Mesenteric fat pad (tissue), 1 donor: ENCODE measurements around the gene PRDM11. TPM values are rescaled to one million over a fixed set of nuclear protein-coding genes. Genes with fewer than 3 reads are reported as not detected.
A peak's percentile ranks its signal among the peaks of the same experiment; 100 is the strongest.

Experiments used
- DNase-seq: peaks from one replicate; pipeline ENCODE4 v3.0.0-alpha.2; 2020; ENCODE audit warnings: low spot score
- total RNA-seq: library from RNA; stranded (reverse); fragmentation: NEBNext Ultra II Directional; extraction: Animal tissue kit (Norgen Biotek cat#: 25700); gene quantifications from one replicate; pipeline ENCODE4 v1.2.1, GENCODE V29; 2021
- donor health status: DM: yes; HTN: yes; CAD: no.

PRDM11 gene
- total RNA-seq, 1 donor from 2014 or later: 11.2 TPM

DNA sequence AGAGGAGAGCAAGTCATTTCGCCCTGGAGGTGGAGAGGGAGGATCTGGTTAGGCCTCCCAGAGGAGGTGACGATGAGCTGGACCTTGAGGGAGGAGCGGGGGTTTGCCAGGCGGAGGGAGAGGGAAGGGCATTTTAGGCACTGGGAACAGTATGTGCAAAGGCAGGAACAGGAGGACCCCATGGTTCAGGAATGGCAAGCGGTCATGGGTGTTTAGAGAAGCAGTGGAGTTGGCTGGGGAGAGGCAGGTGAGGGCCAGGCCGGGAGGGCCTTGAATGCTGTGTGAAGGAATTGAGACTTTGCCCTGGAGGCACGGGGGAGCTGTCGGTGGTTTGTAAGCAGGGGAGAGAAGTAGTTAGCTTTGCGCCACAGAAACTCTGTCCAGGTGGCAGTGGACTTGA is 10.3 kb downstream of the PRDM11 start:
- DNase-seq: peak; percentile 67

DNA sequence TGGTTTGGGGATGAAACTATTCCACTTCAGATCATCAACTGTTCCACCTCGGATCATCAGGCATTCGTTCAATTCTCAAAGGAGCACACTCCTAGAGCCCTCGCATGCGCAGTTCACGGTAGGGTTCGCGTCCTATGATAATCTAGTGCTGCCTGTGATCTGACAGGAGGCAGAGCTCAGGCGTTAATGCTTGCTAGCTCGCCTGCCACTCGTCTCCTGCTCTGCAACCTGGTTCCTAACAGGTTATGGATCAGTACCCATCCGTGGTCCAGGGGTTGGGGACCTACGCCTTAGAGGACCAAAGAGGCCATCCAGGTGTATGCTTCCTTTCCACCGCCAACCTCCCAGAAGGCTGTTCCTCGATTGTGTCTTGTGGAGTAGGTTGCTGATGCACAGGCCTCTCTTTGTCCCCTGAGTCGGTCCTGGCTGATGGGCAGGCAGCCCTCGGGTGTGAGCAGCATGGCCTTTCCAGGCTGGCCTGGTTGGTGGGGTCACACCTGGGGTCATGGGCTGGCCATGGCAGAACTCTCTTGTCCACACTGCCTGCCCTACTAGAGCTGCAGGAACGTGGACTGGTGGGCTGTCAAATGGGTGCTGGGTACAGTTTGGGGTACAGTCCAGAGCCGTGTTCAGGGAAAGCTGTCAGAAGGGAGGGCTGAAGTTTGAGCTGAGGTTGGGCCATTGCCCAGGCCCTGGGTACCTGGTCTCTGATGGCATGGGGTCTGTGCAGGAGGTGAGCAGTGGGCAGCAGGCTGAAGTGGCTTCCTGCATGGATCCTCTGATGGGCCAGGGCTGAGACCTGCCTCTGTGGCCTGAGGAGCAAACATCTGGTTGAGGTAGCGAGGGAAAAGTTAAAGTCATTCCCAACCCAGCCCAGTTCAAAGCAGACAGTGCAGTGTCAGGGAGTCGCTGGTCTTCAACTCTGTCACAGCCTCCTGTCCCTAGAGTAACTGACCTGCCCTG is 11.1 kb downstream of the PRDM11 start:
- peak; percentile 86 for DNase-seq

DNA sequence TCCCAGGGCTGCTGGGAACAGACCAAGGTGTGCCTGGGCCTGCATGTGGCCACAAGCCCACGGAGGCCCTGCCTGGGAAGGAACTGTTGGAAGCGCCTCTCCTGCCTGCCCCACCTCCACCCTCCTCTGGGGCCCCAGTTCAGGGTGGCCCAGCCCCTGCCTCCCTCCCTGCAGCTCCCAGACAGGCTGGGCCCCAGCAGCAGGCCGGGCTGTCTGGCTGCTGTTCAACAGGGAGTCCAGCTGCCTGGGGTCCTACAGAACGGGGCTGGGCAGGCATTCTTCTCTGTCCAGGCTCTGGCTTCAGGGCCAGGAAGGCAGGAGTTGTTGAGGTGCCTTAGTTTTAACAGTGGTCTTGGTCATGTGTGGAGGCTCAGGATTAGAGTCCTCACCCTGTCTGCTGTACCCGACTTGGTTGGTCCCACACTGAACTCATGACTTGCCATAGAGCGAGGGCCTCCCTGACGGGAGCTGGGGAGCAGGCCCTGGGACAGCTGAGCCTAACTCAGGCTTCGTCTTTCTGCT is 11.8 kb downstream of the PRDM11 start:
- DNase-seq: peak; percentile 76

DNA sequence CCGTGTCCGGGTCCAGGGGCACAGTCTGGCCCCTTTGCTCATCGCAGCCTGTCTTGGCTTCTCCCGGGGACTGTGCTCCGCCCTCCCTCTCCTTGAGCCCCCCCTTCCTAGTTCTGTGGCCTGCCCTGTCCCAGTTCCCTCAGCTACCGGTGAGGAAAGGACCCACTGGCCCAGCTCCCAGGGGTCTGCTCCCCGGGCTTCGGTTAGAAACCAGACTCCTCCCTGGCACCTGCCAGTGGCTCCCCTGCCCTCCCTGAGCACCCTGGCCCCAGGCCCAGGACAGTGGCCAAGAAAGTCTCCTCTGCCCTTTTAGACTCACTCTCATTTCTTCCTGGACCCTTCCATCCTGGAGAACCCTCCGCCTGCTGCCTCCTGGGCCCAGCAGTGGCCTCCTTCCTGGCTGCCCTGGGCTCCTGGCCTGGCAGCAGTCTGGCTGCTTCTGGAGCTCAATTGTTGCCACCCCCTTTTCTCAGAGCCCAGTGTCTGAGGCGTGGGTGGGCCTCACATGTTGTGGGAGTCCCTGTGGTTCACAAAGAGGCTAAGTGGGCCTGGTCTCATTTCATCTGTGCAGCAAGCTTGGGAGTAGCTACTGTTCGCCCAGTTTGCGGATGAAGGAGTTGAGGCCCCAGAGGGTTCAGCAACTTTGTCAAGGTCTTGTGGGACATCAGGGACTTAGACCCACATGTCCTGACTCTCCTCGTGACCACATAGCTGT is 12.6 kb downstream of the PRDM11 start:
- peak; percentile 76 for DNase-seq

DNA sequence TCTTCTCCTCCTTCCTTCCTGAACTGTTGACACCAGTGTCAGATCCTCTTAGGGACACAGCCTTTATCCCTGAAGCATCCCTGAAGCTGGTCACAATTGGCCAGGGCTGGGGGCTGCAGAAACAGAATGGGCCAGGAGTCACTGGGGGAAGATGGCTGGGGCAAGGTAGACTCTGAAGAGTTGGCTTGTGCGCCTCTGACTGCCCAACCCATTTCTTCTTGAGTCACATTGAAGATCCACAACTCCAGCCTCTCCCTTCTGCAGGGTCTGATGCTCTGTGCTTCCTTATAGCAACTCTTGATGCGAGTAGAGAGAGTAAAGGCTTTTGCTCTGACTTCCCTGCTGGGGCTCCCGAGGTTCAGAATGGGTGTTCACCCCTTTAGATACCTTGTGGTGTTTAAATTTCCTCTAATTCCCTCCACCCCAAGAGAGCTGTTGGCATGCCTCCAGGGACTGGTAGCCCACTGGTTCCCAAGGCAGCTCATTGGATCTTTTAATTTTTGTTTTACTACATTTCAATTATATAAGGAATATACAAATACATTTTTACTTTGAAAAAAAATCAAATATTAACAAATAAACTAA is 13.4 kb downstream of the PRDM11 start:
- peak; percentile 62 for DNase-seq

DNA sequence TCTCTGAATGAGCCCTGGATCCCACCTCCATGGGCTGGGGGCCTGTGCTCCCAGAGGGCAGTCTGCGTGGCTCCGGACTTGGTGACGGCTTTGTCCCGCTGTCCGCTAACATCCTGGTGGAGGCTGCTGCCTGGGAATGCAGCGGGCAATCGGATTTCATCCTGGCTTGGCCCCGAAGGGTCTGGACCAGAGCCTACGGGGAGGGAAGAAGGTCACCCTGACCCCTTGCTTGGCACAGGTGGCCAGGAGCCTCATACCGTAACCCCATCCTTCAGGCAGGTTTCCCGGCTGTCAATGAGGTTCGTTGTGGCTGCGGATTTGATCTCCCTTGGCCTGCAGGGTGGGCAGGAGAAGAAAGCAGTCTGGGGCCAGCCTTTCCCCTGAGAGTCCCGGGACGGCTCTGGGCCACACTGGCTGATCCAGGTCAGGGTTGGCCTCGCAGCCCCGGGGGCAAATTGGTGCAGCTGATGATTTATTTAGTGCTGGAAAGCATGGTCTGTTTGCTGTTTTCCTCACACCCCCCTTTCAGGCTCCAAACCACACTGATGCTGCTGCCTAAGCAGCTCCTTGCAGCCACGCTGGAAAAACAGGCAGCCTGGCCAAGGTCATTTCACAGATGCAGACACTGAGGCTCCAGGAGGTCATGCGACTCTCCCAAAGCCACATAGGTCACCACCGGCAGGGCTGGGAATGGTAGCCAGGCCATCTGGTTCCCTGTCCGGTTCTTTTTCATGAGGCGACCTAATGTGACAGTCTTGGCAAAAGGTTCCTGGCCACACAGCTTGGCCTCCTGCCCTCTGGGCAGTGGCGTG is 15.0 kb downstream of the PRDM11 start:
- no peak for DNase-seq

DNA sequence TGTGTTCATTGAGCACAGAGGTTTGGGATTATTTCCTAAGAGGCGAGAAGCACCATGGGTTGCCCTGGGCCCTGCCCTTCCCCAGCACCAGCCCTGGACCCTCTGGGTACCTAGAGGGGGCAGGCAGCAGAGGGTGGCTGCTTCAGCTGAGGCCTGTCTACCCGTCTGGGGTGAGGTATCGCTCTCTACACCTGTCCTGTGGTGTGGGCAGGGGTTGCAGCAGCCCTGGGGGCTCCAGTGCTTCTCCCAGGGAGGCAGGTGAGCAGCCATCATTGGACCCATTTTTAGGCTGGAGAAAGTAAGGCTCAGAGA is 15.6 kb downstream of the PRDM11 start:
- DNase-seq: no peak

DNA sequence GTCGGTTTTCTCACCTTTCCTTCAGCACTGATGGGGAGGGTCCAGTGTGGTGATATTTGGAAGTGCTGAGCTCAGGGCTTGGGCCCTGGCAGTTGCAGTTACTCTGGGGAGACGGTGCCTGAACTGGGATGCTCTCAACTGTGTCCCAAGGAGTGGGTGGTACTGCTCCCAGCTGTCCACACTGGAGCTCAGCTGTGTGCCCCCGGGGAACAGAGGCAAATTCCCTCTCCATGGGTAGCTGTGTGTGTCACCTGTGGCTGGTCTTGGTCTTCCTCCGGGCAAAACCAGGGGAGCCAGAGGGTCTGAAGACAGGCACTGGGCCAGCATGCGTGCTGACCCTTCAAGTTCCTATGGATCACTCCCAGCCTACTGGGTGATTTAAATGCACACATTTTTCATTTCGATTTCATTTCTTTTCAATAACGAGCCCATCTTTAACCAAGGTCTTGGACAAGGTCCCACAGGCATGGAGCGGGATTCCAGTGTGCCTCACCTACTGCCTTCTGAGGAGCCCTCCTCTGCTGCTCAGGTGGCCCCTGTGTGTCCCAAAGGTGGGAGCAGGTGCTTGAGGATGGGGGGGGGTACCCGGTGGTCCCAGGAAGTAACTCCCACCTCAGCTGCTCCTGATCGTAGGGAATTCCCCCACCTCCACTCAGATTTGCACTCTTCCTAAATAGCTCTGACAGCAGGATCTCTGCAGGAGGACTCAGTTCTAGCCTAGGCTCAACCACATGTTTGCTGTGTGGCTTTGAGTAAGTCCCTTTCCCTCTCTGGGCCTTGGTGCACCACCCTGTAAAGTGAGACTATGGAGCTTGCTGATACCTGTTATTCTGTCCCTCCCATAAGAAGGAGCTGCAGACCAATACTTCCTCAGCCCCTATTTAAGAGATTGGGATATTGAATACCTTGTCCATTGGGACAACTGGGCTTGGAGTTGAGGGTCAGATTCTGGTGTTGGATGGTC is 16.8 kb downstream of the PRDM11 start:
- DNase-seq: no peak

DNA sequence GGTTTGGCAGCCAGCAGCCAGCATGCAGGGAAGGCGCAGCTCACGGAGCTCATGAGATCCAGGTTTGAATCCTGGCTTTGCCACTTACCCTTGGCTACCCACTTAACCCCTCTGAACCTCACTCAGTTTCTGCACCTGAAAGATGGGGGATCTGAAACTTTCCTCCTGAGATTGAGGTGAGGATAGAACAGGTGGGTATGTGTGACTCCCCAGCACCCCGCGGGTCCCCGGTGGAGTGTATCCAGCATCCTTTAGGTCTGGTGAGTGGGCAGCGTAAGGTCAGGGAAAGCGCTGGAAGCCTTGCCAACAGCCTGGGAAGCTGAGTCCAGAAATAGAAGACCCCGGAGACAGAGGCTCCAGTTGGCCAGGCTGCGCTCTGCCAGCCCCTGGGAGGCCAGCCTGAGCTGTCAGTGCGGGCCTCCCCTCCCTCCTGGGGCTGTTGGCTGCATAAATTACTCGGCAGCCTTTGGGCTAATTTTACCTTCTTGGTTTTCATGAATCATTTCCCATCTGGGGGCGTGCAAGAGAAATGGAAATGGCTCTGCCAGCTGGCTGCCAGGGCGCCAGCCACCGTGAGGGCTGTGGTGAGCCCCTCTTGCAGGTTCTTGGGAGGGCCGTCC is 17.6 kb downstream of the PRDM11 start:
- no peak for DNase-seq

DNA sequence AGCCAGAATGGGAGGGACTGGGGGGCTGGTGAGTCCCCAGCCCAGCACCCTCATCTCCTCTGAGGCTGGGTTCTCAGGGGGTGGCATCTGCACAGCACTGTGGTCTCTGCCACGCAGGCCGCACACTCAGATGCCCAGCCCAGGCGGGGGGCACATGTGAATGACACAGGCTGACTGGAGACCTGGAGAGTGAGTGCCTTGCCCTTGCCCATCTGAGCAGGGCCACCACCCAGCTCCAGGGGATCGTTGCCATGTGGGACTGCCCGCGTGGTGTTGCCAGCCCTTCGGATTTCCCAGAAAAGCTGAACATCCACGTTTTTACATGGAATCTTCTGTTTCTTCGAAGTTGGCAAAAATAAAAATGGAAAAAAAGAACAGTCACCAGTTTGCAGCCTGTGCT is 18.9 kb downstream of the PRDM11 start:
- DNase-seq: no peak

DNA sequence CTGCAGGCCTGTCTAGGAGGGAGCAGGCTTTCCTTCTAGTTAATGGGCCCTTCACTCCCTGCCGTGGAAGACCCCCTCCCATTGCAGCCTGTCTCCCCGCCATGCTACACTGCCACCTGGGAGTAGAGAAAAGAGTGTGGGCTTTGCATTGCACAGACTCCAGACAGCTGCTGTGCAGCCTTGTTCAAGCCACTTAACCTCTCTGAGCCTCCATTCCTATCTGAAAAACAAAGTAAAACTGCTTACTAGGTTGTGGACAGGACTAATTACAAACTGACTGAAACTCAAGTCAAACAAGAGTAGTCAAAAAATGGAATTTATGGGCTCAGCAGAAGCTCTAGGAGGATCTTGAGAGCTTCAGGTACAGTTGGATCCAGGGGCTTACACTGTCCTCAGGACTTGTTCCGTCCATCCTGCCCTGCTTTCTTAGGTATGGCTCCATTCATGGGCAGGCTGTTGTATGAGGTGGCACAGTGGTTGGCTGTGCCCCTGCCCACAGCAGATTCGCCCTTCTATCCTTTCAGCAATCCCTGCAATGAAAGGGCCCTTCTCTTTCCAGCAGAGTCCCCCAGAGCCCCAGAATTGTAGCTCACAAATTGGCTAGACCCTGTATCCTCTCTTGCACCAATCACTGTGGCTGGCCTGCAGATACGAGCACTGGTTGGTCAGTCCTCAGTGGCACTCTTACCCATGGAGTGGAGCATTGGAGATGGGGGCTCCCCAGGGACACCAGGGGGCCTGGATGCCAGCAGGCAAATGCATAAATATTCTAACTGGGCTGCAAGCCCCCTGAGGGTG is 19.6 kb downstream of the PRDM11 start:
- no peak for DNase-seq

DNA sequence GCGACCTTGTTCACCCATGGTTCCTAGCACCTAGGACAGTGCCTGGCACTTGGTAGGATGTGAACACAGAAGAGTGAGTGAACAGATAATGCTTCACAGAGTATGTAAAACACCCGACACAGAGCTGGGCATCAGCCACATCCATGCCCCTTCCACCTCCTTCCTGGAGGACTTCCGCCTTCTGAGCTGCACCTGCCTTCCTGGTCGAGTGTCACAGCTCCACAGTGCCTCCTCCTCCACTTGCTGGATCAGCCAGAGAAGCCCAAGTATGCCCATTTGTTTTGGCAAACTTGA is 20.1 kb downstream of the PRDM11 start:
- no peak for DNase-seq

DNA sequence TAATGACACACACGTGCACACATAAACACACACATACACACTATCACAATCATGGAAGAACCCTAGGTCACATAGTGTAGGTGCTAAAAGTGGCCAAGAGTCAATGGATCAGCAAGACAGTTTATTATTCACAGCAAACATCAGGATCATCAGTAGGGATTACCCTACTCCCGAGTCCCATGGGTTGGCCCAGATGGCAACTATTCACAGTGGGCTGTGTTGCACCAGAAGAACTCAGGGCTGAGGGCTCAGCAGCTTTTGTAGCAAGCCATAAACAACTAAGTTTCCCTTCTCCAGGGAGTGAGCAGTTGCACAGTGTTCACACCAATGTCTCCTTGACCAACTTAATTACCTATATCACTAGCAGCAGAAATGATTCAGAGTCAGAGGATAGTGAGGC is 20.8 kb downstream of the PRDM11 start:
- no peak for DNase-seq

DNA sequence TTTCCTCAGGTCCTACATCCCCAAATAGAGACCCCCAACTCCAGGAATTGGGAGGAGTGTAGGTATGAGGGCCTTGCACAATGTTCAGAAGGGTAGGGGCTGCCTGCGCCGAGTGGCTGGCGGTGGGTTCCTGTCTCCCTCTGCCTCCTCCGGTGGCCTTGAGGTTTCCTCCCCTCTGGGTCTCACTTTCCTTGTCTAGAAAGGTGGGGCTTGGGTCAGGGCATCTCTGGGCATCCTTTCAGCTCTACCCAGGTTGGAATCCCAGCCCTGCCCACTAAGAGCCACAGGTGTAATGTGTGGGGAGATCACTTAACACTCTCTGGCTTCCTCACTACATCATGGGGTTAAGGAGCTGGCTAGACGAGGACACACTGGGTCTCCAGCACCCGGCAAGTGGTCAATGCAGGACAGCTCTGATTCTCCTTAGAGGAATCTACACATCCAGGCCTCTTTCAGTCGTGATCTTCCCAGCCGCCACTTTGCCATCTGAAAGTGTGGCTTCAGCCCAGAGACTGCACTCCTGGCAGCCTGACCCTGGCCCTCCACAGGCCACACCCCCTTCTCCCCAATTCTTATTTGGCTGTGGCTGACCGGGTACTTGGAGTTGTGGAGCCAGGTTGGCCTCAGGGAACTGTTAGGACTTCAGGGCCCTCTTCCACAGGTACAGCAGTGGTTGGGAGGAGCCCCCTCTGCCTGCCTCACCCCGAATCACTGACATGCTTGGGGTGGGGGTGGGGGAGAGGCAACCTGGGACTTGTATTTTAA is 22.1 kb downstream of the PRDM11 start:
- DNase-seq: peak; percentile 57

DNA sequence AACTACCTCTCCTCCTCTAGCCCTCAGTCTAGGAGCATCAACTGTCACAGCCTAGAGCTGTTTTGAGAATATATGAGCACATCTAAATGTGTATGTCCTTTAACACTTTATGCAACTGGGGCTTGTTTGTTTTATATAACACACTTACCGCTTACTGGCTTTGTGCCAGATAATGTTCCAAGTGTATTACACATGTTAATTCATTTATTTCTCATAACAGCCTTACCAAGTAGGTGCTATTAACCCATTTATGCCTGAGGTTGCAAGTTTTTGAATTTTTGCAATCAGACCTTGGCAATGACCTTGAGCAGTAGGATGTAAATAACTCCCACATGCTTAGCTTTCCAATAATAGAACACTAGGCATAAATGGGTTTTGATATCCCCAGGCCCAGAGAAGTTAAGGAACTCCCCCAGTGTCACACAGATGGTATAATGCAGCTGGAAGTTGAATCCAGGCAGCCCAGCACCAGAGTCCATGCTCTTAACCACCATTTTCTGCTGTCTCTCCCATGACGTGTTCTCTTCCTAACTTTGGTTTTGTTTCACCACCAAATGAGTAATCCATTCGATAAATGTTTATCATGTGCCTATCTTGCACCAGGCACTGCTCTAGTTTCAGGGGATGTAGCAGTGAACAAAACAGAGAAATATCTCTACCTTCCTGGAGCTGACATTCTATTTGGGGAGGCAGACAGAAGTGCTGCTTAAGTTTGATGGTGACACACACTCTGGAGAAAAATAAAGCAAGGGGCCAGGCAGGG is 23.1 kb downstream of the PRDM11 start:
- no peak for DNase-seq

DNA sequence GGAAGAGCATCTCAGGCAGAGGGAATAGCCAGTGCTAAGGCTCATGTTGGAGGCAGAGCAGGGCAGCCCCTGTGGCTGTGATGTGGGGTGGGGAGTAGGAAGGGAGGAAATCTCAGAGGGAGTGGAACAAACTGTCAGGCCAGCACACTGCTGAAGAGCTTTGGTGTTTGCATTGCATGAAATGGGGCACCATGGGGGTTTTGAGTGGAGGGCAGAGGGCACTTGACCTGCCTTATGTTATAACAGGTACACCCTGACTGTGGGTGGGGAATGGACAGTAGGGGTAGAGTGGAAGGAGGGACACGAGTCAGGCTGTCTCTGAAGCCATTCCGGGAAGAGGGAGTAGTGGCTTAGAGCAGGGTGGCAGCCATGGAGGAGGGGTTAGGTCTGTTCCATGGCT is 24.0 kb downstream of the PRDM11 start:
- no peak for DNase-seq

DNA sequence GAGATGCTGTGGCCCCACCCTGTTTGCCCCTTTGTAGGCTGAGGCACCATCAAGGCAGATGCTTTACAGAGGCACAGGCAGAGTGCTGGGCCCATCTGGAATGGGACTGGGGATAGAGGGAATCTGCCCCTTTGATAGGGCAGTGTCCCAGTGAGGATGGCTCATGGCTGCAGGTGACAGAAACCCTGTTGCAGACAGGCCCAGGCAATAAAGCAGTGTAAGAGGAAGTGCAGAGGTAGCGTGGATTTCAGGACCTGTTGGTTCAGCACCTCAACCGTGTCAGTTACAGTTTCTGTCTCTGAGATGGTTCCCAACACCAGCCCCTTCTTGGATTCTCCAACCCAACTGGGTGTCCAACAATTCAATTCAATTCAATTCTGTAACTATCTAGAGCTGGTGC is 25.1 kb downstream of the PRDM11 start:
- no peak for DNase-seq
